ENCODE results near the gene PLA2G4E.

DNA sequence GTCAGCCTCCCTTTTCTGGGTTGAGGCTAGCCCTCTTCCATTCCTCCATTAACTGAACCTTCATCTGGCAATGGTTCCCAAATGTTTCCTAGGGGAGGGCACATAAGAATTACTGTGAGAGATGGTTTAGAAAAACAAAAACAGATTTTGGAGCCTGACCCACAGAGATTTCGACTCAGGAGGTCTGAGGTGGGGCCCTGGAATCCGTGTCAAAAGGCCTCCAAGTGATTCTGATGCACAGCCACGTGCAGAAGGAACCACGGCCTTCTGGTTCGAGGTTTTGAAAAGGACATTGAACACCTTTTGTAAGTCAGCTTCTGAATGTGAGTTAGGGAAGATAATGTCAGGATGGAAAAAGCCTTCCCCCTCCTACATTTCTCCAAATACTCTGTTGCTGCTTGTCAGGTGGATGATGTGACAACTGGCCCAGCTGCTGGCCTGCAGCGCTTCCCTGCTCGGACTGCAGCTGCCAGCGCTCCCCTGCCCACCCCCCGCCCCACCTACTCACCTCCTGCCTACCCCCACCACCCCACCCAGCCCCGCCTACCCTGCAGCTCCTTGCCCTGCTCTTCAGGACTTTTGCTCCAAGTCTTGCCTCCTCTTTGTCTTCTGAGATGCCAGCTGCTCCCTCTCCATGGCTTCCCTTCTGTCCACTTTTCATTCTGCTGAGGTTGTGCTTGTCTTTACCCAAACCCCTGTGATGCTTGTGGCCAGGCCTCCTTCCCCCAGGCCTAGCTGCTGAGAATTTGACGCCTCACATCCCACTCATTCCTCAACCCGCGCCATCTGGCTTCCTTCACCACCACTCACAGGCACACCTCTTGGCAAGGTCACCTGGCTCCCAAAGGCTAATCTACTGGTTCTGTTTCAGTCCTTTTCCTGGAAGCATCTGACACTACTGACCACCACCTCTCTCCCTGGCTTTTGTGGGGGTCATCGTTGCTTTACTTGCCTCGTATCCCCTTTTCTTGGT is 55.1 kb downstream of the PLA2G4E start:
- TF ChIP-seq POLR2AphosphoS5 (IDR thresholded peaks at IDR 0.05) (no peak), POLR2A (IDR thresholded peaks at IDR 0.05; ENCODE audit: low read depth) (no peak)
- TF ChIP-seq, protein P1, sequence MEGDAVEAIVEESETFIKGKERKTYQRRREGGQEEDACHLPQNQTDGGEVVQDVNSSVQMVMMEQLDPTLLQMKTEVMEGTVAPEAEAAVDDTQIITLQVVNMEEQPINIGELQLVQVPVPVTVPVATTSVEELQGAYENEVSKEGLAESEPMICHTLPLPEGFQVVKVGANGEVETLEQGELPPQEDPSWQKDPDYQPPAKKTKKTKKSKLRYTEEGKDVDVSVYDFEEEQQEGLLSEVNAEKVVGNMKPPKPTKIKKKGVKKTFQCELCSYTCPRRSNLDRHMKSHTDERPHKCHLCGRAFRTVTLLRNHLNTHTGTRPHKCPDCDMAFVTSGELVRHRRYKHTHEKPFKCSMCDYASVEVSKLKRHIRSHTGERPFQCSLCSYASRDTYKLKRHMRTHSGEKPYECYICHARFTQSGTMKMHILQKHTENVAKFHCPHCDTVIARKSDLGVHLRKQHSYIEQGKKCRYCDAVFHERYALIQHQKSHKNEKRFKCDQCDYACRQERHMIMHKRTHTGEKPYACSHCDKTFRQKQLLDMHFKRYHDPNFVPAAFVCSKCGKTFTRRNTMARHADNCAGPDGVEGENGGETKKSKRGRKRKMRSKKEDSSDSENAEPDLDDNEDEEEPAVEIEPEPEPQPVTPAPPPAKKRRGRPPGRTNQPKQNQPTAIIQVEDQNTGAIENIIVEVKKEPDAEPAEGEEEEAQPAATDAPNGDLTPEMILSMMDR (IDR thresholded peaks at IDR 0.05), result no peak

Data from esophagus muscularis mucosa (tissue), 3 donors.